ENCODE data around the gene INHBC.

- TF ChIP-seq POLR2A (IDR thresholded peaks at IDR 0.05) = no peak
- no peak for TF ChIP-seq CTCF (IDR thresholded peaks at IDR 0.05)
These were observed 5.0 kb upstream of the INHBC start for GRCh38 chr12:57429473-57430111.

Measured in sigmoid colon (tissue), 3 donors.